GM12878 (cell line): ENCODE results near the gene TSPAN15. TPM values are rescaled to one million over a fixed set of nuclear protein-coding genes. Genes with fewer than 3 reads are reported as not detected.

Experiments used
- ATAC-seq: fragments of 200-7000 bp; cut with Tn5 transposase; 3 replicates; pipeline ENCODE4 v1.9.1; 2020; ENCODE audit warnings: mild to moderate bottlenecking, moderate library complexity
- BruUV-seq: library from RNA; stranded (reverse); fragments of 400-500 nt; replicated peaks from 2 replicates; lab custom pipeline; 2021; lab: Mats Ljungman, UMichigan
- CTCF ChIA-PET: fragments of 300-600 bp; sonication (Branson Sonifier 250); formaldehyde crosslinking; extraction: SDS; loops from one replicate; lab custom pipeline; 2021; ENCODE audit warnings: inconsistent platforms; lab: Yijun Ruan, JAX
- POLR2A ChIA-PET: fragments of 350-600 bp; formaldehyde crosslinking; extraction: SDS; loops from one replicate; lab custom pipeline; 2021; ENCODE audit warnings: inconsistent platforms; lab: Charles Lee
- RAD21 ChIA-PET: fragments of 300-600 bp; sonication (Branson Sonifier 250); formaldehyde crosslinking; loops from one replicate; lab custom pipeline; 2023; ENCODE audit warnings: antibody characterized with exemption; ENCODE audit not compliant: unreplicated experiment; lab: Charles Lee
- SMC1A ChIA-PET: fragments of 300-600 bp; sonication (Branson Sonifier 250); formaldehyde crosslinking; loops from one replicate; lab custom pipeline; 2023; ENCODE audit not compliant: unreplicated experiment, uncharacterized antibody; lab: Charles Lee
- DNase-seq: peaks from one replicate; pipeline ENCODE4 v3.0.0-alpha.2; 2011; ENCODE audit warnings: low read depth, low spot score
- FAIRE-seq: peaks from 3 replicates; lab custom pipeline; 2011; peaks lifted over from hg19 to GRCh38; lab: Jason Lieb, UNC
- H2AFZ ChIP-seq: 2 replicates; pipeline ENCODE4 v1.6.0; 2011; ENCODE audit warnings: low read depth, low read length, control low read depth; ENCODE audit not compliant: control insufficient read depth
- H3K27ac ChIP-seq: 2 replicates; pipeline ENCODE4 v1.5.1; 2011; ENCODE audit warnings: control low read depth; ENCODE audit not compliant: control insufficient read depth, insufficient read depth
- H3K27me3 ChIP-seq, 2 experiments: replicated peaks in 1 of 2; 2 replicates each; pipeline versions ENCODE4 v1.6.0 to v1.6.1; 2011; ENCODE audit warnings: low read length in 1 of 2; ENCODE audit not compliant: control insufficient read depth in 2 of 2, insufficient read depth in 2 of 2
- H3K36me3 ChIP-seq, 2 experiments: 2 replicates each; pipeline ENCODE4 v1.5.1; 2011; ENCODE audit warnings: low read length in 1 of 2; ENCODE audit not compliant: control insufficient read depth in 2 of 2, insufficient read depth in 2 of 2
- H3K4me1 ChIP-seq: 2 replicates; pipeline ENCODE4 v1.6.1; 2011; ENCODE audit warnings: mild to moderate bottlenecking, low read length, moderate library complexity, mixed read lengths; ENCODE audit not compliant: control insufficient read depth, insufficient read depth
- H3K4me2 ChIP-seq: 2 replicates; pipeline ENCODE4 v1.6.0; 2011; ENCODE audit warnings: control low read depth; ENCODE audit not compliant: control insufficient read depth, insufficient read depth
- H3K4me3 ChIP-seq: fragments of 200-600 bp; sonication (generic); 2 replicates; pipeline ENCODE4 v1.5.1; 2016
- H3K79me2 ChIP-seq: 2 replicates; pipeline ENCODE4 v1.6.0; 2011; ENCODE audit warnings: low read length; ENCODE audit not compliant: control insufficient read depth, insufficient read depth
- H3K9ac ChIP-seq: 2 replicates; pipeline ENCODE4 v1.8.0; 2011; ENCODE audit warnings: low read length, control low read depth, mixed read lengths; ENCODE audit not compliant: control insufficient read depth, insufficient read depth
- H3K9me3 ChIP-seq: replicated peaks from 3 replicates; pipeline ENCODE4 v1.5.1; 2011; ENCODE audit warnings: mild to moderate bottlenecking, low read length; ENCODE audit not compliant: control insufficient read depth, insufficient read depth
- H4K20me1 ChIP-seq: 2 replicates; pipeline ENCODE4 v1.6.0; 2011; ENCODE audit not compliant: control insufficient read depth, insufficient read depth
- CHD2 ChIP-seq: IDR thresholded peaks from 2 replicates; pipeline ENCODE4 v1.6.1; 2011; ENCODE audit warnings: low read depth, low read length, improper control_type of control experiment, borderline replicate concordance
- KLF5 ChIP-seq: fragments of 450-650 bp; IDR thresholded peaks from 2 replicates; pipeline ENCODE4 v1.6.1; 2014; ENCODE audit warnings: mild to moderate bottlenecking; ENCODE audit not compliant: partially characterized antibody
- PAX8 ChIP-seq: fragments of 450-650 bp; IDR thresholded peaks from 2 replicates; pipeline ENCODE4 v1.6.1; 2017; ENCODE audit warnings: mild to moderate bottlenecking, moderate library complexity
- SRF ChIP-seq, 2 experiments: IDR thresholded peaks; 2 replicates each; pipeline ENCODE4 v1.6.1; 2011; ENCODE audit warnings: low read depth in 2 of 2, low read length in 2 of 2, mild to moderate bottlenecking in 1 of 2, moderate library complexity in 1 of 2
- WGBS: methylation state at CpG from one replicate; pipeline ENCODE4 v1.1.6; 2016; ENCODE audit warnings: low lambda C conversion rate; ENCODE audit not compliant: insufficient replicate concordance, insufficient coverage; ENCODE audit errors: missing lambda C conversion rate; 5-methylcytosine and 5-hydroxymethylcytosine counted together
- in situ Hi-C: fragments of 300-500 bp; cut with MboI; formaldehyde crosslinking; loops from 9 replicates; pipeline ENCODE4 v1.14.3; 2018; ENCODE audit warnings: mixed read lengths
- intact Hi-C: fragments of 100-400 bp; cut with micrococcal nuclease; formaldehyde crosslinking; loops from one replicate; pipeline ENCODE4 v1.14.2; 2022; ENCODE audit not compliant: unreplicated experiment
- polyA plus RNA-seq, 11 experiments: library from polyadenylated mRNA; depleted of rRNA in 4 of 11; unstranded in 6 of 11; stranded (reverse) in 5 of 11; fragments of >200 nt; fragmentation: Nextera tagmentation in 4 of 11; fragmentation: Illumina TruSeq in 1 of 11; extraction: Ambion mirVana in 4 of 11; extraction: Trizol in 1 of 11; gene quantifications; 1 replicate in 1 of 11; 2 replicates in 10 of 11; pipeline versions ENCODE4 v1.2.1 to v1.2.3, GENCODE V29; 2011 to 2016; ENCODE audit warnings: inconsistent platforms in 2 of 11, missing spikeins in 2 of 11, low read depth in 1 of 11
- total RNA-seq, 4 experiments: library from RNA; depleted of rRNA in 3 of 4; stranded (reverse); fragments of >200 nt in 3 of 4; fragmentation: Illumina TruSeq in 1 of 4; extraction: Trizol in 1 of 4; gene quantifications; 2 replicates each; pipeline versions ENCODE4 v1.2.1 to v1.2.3, GENCODE V29; 2013 to 2021
- TF ChIP-seq, protein P1 (sequence below): fragments of 450-650 bp; conservative IDR thresholded peaks from 2 replicates; pipeline ENCODE4 v1.6.1; 2017; ENCODE audit warnings: mild to moderate bottlenecking, moderate library complexity

Gene TSPAN15
- total and polyA plus RNA-seq, 10 of the 15 experiments (the other 5 are each of a cell fraction or from before 2014, with no cell fraction given): 1.3 to 8.5 (median 2.4) TPM; not detected in 2

DNA sequence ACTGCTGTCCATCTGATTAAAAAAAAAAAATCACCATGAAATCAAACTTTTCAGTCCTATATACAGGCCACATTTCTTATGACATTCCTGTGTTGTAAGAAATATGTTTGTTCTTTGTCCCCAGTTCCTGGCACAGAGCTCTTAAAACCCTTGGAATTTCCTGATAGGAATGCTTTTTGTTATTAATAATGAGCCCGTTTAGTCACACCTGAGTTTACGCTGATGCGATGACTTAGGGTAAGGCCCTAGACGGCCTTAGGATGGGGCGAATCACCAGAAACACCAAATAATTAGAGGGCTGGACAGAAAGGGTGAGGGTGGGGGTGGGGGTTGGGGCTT is 17.5 kb downstream of the TSPAN15 start:
- in situ Hi-C loops: no loop called here
- H3K4me3 ChIP-seq: no peak overlapping the region
- SMC1A ChIA-PET: interaction anchor here (1.3 to 1.6 kb wide), 2 partner anchors 12 to 13 kb away, joined by 4 to 7 read pairs; no protein-coding TSS in a partner anchor
- no peak overlapping the region for H3K27ac ChIP-seq
- 42% methylated on average over 5 of the region's 5 CpGs for WGBS
- no peaks in the 10 kb centered on the region for H3K79me2 ChIP-seq
- no peaks in the 10 kb centered on the region for H3K36me3 ChIP-seq
- H3K4me2 ChIP-seq: no peak overlapping the region
- H3K27me3 ChIP-seq: no peaks in the 10 kb centered on the region
- RAD21 ChIA-PET: interaction anchor here (0.8 to 1.1 kb wide), 2 partner anchors 36 to 39 kb away, joined by 3 to 4 read pairs; no protein-coding TSS in a partner anchor
- no peak for DNase-seq
- POLR2A ChIA-PET: interaction anchor here (0.8 to 1.9 kb wide), 4 partner anchors 11 to 18 kb away, joined by 3 to 4 read pairs (median 4); no protein-coding TSS in a partner anchor
- H3K9me3 ChIP-seq: no peaks in the 10 kb centered on the region
- BruUV-seq: no TSS peak
- H4K20me1 ChIP-seq: no peaks in the 10 kb centered on the region
- intact Hi-C loops: no loop called here
- no peak for ATAC-seq
- H2AFZ ChIP-seq: no peak overlapping the region
- FAIRE-seq: no peak
- H3K9ac ChIP-seq: no peak overlapping the region
- CTCF ChIA-PET: interaction anchor here (1.0 to 1.3 kb wide), 2 partner anchors 10 to 12 kb away, joined by 3 read pairs; no protein-coding TSS in a partner anchor
- peaks cover 30% of the 10 kb centered on the region for H3K4me1 ChIP-seq
- TF ChIP-seq CHD2 (no peak), SRF (IDR thresholded peaks at IDR 0.05; ENCODE audit: low read depth in 2 of 2, low read length in 2 of 2) (no peak), KLF5 (no peak), PAX8 (no peak)
- TF ChIP-seq, protein P1, sequence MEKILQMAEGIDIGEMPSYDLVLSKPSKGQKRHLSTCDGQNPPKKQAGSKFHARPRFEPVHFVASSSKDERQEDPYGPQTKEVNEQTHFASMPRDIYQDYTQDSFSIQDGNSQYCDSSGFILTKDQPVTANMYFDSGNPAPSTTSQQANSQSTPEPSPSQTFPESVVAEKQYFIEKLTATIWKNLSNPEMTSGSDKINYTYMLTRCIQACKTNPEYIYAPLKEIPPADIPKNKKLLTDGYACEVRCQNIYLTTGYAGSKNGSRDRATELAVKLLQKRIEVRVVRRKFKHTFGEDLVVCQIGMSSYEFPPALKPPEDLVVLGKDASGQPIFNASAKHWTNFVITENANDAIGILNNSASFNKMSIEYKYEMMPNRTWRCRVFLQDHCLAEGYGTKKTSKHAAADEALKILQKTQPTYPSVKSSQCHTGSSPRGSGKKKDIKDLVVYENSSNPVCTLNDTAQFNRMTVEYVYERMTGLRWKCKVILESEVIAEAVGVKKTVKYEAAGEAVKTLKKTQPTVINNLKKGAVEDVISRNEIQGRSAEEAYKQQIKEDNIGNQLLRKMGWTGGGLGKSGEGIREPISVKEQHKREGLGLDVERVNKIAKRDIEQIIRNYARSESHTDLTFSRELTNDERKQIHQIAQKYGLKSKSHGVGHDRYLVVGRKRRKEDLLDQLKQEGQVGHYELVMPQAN: no peak
